ENCODE data around the gene PRMT3.
"Not testable (repeated sequence)": the region's sequence is repeated elsewhere in the genome, so short reads cannot be mapped to it uniquely, and the experiment has no call there.

Gene PRMT3

GRCh38 chr11:20387261-20388095 lies at the start of gene PRMT3:
PRMT3 (plus strand) TSS chr11:20387716; CDS start chr11:20387747, 31 bp downstream.
- peak; percentile 79 for DNase-seq (ENCODE audit: low read depth)

GRCh38 chr11:20342347-20343141 lies 45.0 kb upstream of the PRMT3 start:
- no peak for DNase-seq (ENCODE audit: low read depth)

GRCh38 chr11:20351136-20351535 lies 36.4 kb upstream of the PRMT3 start:
- no peak for DNase-seq (ENCODE audit: low read depth)

GRCh38 chr11:20351751-20352262 lies 35.7 kb upstream of the PRMT3 start:
- no peak for DNase-seq (ENCODE audit: low read depth)

- no peak for DNase-seq (ENCODE audit: low read depth)
These were observed 33.6 kb upstream of the PRMT3 start for GRCh38 chr11:20353829-20354434.

GRCh38 chr11:20355221-20356219 lies 32.0 kb upstream of the PRMT3 start:
- no peak for DNase-seq (ENCODE audit: low read depth)

GRCh38 chr11:20357150-20357549 lies 30.4 kb upstream of the PRMT3 start:
- DNase-seq (ENCODE audit: low read depth): no peak

GRCh38 chr11:20360650-20361049 lies 26.9 kb upstream of the PRMT3 start:
- no peak for DNase-seq (ENCODE audit: low read depth)

- DNase-seq (ENCODE audit: low read depth): no peak
These were observed 25.0 kb upstream of the PRMT3 start for GRCh38 chr11:20362481-20362880.

GRCh38 chr11:20363149-20363499 lies 24.4 kb upstream of the PRMT3 start:
- DNase-seq (ENCODE audit: low read depth): no peak

- no peak for DNase-seq (ENCODE audit: low read depth)
These were observed 23.8 kb upstream of the PRMT3 start, which contains the start of gene HTATIP2 for GRCh38 chr11:20363500-20364340. HTATIP2 (plus strand) TSS chr11:20363714; CDS start chr11:20364238, 524 bp downstream.

- no peak for DNase-seq (ENCODE audit: low read depth)
These were observed 23.1 kb upstream of the PRMT3 start for GRCh38 chr11:20364341-20364792.

- not testable (repeated sequence) for DNase-seq (ENCODE audit: low read depth)
These were observed 22.1 kb upstream of the PRMT3 start for GRCh38 chr11:20365465-20365864.

- DNase-seq (ENCODE audit: low read depth): peak; percentile 81
These were observed 20.1 kb upstream of the PRMT3 start for GRCh38 chr11:20367313-20367948.

GRCh38 chr11:20368438-20368837 lies 19.1 kb upstream of the PRMT3 start:
- DNase-seq (ENCODE audit: low read depth): no peak

- DNase-seq (ENCODE audit: low read depth): no peak
These were observed 17.7 kb upstream of the PRMT3 start for GRCh38 chr11:20369826-20370225.

- DNase-seq (ENCODE audit: low read depth): no peak
These were observed 15.4 kb upstream of the PRMT3 start for GRCh38 chr11:20372081-20372626.

GRCh38 chr11:20373147-20373546 lies 14.4 kb upstream of the PRMT3 start:
- no peak for DNase-seq (ENCODE audit: low read depth)

- no peak for DNase-seq (ENCODE audit: low read depth)
These were observed 13.8 kb upstream of the PRMT3 start for GRCh38 chr11:20373568-20374209.
